ENCODE results near the gene RNASET2. TPM values are rescaled to one million over a fixed set of nuclear protein-coding genes. Genes with fewer than 3 reads are reported as not detected.

RNASET2 gene
- total and polyA plus RNA-seq, 10 of the 15 experiments (the other 5 are each of a cell fraction or from before 2014, with no cell fraction given) = 5.5 to 225 (median 50.2) TPM

DNA sequence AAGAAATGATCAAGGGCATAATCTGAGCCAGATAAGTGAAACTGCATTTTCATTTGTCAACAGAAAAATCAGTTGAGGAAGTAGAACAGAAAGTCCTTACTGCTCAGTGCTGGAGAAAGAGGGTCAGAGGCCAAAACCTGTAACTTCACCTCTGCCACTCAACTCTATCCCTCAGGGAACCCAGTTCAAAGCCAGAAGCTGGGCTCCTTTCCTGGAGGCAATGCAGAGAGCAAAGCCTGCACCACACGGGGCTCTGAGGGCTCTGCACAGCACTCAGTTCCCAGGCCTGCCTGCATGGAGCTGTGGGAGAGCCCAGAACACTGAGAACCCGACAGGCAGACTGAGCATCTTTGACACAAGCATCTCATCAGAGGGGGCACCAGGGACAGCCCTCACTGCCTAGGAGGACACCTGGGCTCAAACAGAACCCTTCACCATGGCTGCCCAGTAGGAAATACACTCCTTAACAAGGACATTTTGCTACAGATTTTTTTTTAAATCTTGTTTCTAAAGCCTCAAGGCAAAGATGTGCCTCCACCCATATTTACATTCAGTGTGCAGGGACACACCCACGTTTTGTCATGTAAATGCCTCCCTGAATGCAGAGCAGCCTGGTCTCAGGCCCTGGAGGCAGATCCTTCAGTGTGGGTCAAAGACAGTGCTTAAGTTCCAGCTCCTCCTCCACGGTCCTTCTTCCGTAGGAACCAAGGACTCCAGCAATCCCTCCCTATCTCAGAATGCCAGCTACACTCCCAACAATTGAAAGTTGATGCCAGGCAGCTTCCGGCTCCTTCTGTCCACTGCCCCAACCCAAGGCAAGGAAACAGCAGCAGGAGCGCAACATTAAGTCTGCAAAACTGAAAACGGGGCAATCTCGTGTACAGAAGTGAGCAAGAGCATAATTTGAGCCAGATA is 6.6 kb downstream of the RNASET2 start:
- Histone ChIP-seq H3K9me3 (replicated peaks; ENCODE audit: control insufficient read depth, insufficient read depth, low read length) (no peaks in the 10 kb centered on the region), H3K27ac (ENCODE audit: control insufficient read depth, insufficient read depth) (peak overlapping the region; percentile 96), H4K20me1 (ENCODE audit: control insufficient read depth, insufficient read depth) (no peaks in the 10 kb centered on the region), H3K9ac (ENCODE audit: control insufficient read depth, insufficient read depth, low read length) (peak overlapping the region; percentile 62), H3K4me1 (ENCODE audit: control insufficient read depth, insufficient read depth, low read length) (peaks cover 42% of the 10 kb centered on the region), H3K4me3 (peak overlapping the region; percentile 80), H3K79me2 (ENCODE audit: control insufficient read depth, insufficient read depth, low read length) (peaks cover 53% of the 10 kb centered on the region), H3K36me3 (ENCODE audit: control insufficient read depth in 2 of 2, insufficient read depth in 2 of 2, low read length in 1 of 2) (peaks cover 20% of the 10 kb centered on the region in 2 experiments), H3K27me3 (replicated peaks in 1 of 2; ENCODE audit: control insufficient read depth in 2 of 2, insufficient read depth in 2 of 2, low read length in 1 of 2) (no peaks in the 10 kb centered on the region), H3K4me2 (ENCODE audit: control insufficient read depth, insufficient read depth) (peak overlapping the region; percentile 99), H2AFZ (ENCODE audit: control insufficient read depth, low read depth, low read length) (no peak overlapping the region)
- WGBS (ENCODE audit: insufficient coverage, insufficient replicate concordance, low lambda C conversion rate, missing lambda C conversion rate) = 2% methylated on average over 9 of the region's 9 CpGs
- ATAC-seq (peak; percentile 14), FAIRE-seq (no peak), DNase-seq (ENCODE audit: low read depth, low spot score) (no peak)
- RAD21 ChIA-PET (ENCODE audit: unreplicated experiment) = interaction anchor here (0.7 to 8.0 kb wide), 10 partner anchors 8 to 191 kb away, joined by 3 to 79 read pairs (median 5); no protein-coding TSS in a partner anchor
- BruUV-seq (replicated peaks) = no TSS peak
- CTCF ChIA-PET = interaction anchor here (0.8 to 5.0 kb wide), 8 partner anchors 9 to 192 kb away, joined by 3 to 26 read pairs (median 12); partner anchors contain the start of gene CEP43
- intact Hi-C loops (cut with micrococcal nuclease; ENCODE audit: unreplicated experiment) (loop anchor here (2.0 to 10.0 kb wide), 6 partner anchors 39 to 203 kb away; partner anchors contain the start of genes CCR6 and CEP43), in situ Hi-C loops (cut with MboI) (no loop called here)
- SMC1A ChIA-PET (ENCODE audit: uncharacterized antibody, unreplicated experiment) = interaction anchor here (0.9 to 4.4 kb wide), 15 partner anchors 8 to 189 kb away, joined by 3 to 19 read pairs (median 5); partner anchors contain the start of genes CCR6 and CEP43
- POLR2A ChIA-PET = interaction anchor here (0.6 to 1.8 kb wide), 9 partner anchors 7 to 162 kb away, joined by 3 to 6 read pairs (median 3); partner anchors contain the start of gene CEP43
- TF ChIP-seq EZH2 (IDR thresholded peaks at IDR 0.05; ENCODE audit: borderline replicate concordance, control insufficient read depth, low read depth, low read length) (no peak), ETV6 (conservative IDR thresholded peaks at IDR 0.05 in 1 of 2, IDR thresholded peaks at IDR 0.05 in 1 of 2; ENCODE audit: borderline replicate concordance in 1 of 2, low read depth in 1 of 2) (peak in 1 of 2 experiments; percentile 80; a peak in 1 of 4 replicates), SREBF2 (IDR thresholded peaks at IDR 0.05; ENCODE audit: low read length) (no peak), PAX5 (IDR thresholded peaks at IDR 0.05; ENCODE audit: borderline replicate concordance, low read depth, low read length) (no peak), CBX3 (IDR thresholded peaks at IDR 0.05; ENCODE audit: borderline replicate concordance, low read depth) (no peak), YBX1 (IDR thresholded peaks at IDR 0.05) (no peak), ZNF217 (IDR thresholded peaks at IDR 0.05) (no peak)
- TF ChIP-seq, protein P1, sequence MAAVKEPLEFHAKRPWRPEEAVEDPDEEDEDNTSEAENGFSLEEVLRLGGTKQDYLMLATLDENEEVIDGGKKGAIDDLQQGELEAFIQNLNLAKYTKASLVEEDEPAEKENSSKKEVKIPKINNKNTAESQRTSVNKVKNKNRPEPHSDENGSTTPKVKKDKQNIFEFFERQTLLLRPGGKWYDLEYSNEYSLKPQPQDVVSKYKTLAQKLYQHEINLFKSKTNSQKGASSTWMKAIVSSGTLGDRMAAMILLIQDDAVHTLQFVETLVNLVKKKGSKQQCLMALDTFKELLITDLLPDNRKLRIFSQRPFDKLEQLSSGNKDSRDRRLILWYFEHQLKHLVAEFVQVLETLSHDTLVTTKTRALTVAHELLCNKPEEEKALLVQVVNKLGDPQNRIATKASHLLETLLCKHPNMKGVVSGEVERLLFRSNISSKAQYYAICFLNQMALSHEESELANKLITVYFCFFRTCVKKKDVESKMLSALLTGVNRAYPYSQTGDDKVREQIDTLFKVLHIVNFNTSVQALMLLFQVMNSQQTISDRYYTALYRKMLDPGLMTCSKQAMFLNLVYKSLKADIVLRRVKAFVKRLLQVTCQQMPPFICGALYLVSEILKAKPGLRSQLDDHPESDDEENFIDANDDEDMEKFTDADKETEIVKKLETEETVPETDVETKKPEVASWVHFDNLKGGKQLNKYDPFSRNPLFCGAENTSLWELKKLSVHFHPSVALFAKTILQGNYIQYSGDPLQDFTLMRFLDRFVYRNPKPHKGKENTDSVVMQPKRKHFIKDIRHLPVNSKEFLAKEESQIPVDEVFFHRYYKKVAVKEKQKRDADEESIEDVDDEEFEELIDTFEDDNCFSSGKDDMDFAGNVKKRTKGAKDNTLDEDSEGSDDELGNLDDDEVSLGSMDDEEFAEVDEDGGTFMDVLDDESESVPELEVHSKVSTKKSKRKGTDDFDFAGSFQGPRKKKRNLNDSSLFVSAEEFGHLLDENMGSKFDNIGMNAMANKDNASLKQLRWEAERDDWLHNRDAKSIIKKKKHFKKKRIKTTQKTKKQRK (IDR thresholded peaks at IDR 0.05; ENCODE audit: low read depth, low read length) = no peak
- TF ChIP-seq, protein P2, sequence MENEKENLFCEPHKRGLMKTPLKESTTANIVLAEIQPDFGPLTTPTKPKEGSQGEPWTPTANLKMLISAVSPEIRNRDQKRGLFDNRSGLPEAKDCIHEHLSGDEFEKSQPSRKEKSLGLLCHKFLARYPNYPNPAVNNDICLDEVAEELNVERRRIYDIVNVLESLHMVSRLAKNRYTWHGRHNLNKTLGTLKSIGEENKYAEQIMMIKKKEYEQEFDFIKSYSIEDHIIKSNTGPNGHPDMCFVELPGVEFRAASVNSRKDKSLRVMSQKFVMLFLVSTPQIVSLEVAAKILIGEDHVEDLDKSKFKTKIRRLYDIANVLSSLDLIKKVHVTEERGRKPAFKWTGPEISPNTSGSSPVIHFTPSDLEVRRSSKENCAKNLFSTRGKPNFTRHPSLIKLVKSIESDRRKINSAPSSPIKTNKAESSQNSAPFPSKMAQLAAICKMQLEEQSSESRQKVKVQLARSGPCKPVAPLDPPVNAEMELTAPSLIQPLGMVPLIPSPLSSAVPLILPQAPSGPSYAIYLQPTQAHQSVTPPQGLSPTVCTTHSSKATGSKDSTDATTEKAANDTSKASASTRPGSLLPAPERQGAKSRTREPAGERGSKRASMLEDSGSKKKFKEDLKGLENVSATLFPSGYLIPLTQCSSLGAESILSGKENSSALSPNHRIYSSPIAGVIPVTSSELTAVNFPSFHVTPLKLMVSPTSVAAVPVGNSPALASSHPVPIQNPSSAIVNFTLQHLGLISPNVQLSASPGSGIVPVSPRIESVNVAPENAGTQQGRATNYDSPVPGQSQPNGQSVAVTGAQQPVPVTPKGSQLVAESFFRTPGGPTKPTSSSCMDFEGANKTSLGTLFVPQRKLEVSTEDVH (IDR thresholded peaks at IDR 0.05; ENCODE audit: low read depth, partially characterized antibody) = no peak
- TF ChIP-seq, protein P3, sequence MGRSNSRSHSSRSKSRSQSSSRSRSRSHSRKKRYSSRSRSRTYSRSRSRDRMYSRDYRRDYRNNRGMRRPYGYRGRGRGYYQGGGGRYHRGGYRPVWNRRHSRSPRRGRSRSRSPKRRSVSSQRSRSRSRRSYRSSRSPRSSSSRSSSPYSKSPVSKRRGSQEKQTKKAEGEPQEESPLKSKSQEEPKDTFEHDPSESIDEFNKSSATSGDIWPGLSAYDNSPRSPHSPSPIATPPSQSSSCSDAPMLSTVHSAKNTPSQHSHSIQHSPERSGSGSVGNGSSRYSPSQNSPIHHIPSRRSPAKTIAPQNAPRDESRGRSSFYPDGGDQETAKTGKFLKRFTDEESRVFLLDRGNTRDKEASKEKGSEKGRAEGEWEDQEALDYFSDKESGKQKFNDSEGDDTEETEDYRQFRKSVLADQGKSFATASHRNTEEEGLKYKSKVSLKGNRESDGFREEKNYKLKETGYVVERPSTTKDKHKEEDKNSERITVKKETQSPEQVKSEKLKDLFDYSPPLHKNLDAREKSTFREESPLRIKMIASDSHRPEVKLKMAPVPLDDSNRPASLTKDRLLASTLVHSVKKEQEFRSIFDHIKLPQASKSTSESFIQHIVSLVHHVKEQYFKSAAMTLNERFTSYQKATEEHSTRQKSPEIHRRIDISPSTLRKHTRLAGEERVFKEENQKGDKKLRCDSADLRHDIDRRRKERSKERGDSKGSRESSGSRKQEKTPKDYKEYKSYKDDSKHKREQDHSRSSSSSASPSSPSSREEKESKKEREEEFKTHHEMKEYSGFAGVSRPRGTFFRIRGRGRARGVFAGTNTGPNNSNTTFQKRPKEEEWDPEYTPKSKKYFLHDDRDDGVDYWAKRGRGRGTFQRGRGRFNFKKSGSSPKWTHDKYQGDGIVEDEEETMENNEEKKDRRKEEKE (IDR thresholded peaks at IDR 0.05) = no peak

Data from GM12878 (cell line).